HepG2 (cell line): Measurements from ENCODE around the gene RPTOR. TPM values are rescaled to one million over a fixed set of nuclear protein-coding genes. Genes with fewer than 3 reads are reported as not detected.

Experiments
- ATAC-seq: fragments of 200-7000 bp; cut with Tn5 transposase; 3 replicates; pipeline ENCODE4 v1.9.1; 2020; ENCODE audit warnings: mild to moderate bottlenecking, moderate library complexity
- BruUV-seq: library from RNA; stranded (reverse); fragments of 400-500 nt; replicated peaks from 2 replicates; lab custom pipeline; 2021; lab: Mats Ljungman, UMichigan
- CTCF ChIA-PET: fragments of 300-600 bp; formaldehyde crosslinking; extraction: SDS; loops from one replicate; lab custom pipeline; 2021; ENCODE audit warnings: low total read pairs, inconsistent platforms, low intra/inter-chr PET ratio; lab: Yijun Ruan, JAX
- POLR2A ChIA-PET: fragments of 350-600 bp; sonication (Branson Sonifier 250); formaldehyde crosslinking; loops from one replicate; lab custom pipeline; 2020; ENCODE audit warnings: antibody characterized with exemption, inconsistent platforms; lab: Yijun Ruan, JAX
- DNase-seq: peaks from one replicate; pipeline ENCODE4 v3.0.0-alpha.2; 2015; ENCODE audit warnings: low spot score
- FAIRE-seq: peaks from 3 replicates; lab custom pipeline; 2011; peaks lifted over from hg19 to GRCh38; lab: Jason Lieb, UNC
- H2AFZ ChIP-seq: one replicate; pipeline ENCODE4 v1.6.1; 2011; ENCODE audit warnings: low read length, inconsistent platforms
- H3K27ac ChIP-seq: fragments of 300-600 bp; 3 replicates; pipeline ENCODE4 v1.8.0; 2011; ENCODE audit warnings: mixed run types, mild to moderate bottlenecking, mixed read lengths, low read length, inconsistent platforms; ENCODE audit not compliant: insufficient read depth; ENCODE audit errors: extremely low read length
- H3K27me3 ChIP-seq, 2 experiments: fragments of 200-600 bp in 1 of 2; 2 replicates in 1 of 2; 3 replicates in 1 of 2; pipeline versions ENCODE4 v1.6.0 to v1.8.0; 2011; ENCODE audit warnings: low read length in 2 of 2, mild to moderate bottlenecking in 2 of 2, moderate library complexity in 2 of 2, inconsistent platforms in 1 of 2; ENCODE audit not compliant: insufficient read depth in 2 of 2, control insufficient read depth in 1 of 2
- H3K36me3 ChIP-seq, 2 experiments: fragments of 200-600 bp in 1 of 2; replicated peaks in 1 of 2; 2 replicates in 1 of 2; 3 replicates in 1 of 2; pipeline versions ENCODE4 v1.5.1 to v1.8.0; 2011; ENCODE audit warnings: low read length in 2 of 2, inconsistent platforms in 1 of 2; ENCODE audit not compliant: insufficient read depth in 2 of 2, control insufficient read depth in 1 of 2
- H3K4me1 ChIP-seq: 2 replicates; pipeline ENCODE4 v1.5.1; 2012; ENCODE audit warnings: low read length, inconsistent platforms; ENCODE audit not compliant: insufficient read depth
- H3K4me2 ChIP-seq: 2 replicates; pipeline ENCODE4 v1.6.0; 2011; ENCODE audit warnings: low read depth, low read length, inconsistent platforms
- H3K4me3 ChIP-seq, 3 experiments: fragments of 200-600 bp in 1 of 3; sonication (generic), shearing (Covaris generic) in 1 of 3; replicated peaks in 1 of 3; 2 replicates each; pipeline ENCODE4 v1.5.1; 2011 to 2016; ENCODE audit warnings: low read length in 3 of 3, inconsistent platforms in 2 of 3, low read depth in 2 of 3, mild to moderate bottlenecking in 2 of 3, control low read depth in 1 of 3, mixed read lengths in 1 of 3; ENCODE audit not compliant: insufficient read depth in 1 of 3
- H3K79me2 ChIP-seq: one replicate; pipeline ENCODE4 v1.6.1; 2011; ENCODE audit warnings: low read length, inconsistent platforms; ENCODE audit not compliant: insufficient read depth
- H3K9ac ChIP-seq: 2 replicates; pipeline ENCODE4 v1.6.0; 2011; ENCODE audit warnings: mild to moderate bottlenecking, low read depth, low read length, inconsistent platforms; ENCODE audit not compliant: insufficient read depth
- H3K9me3 ChIP-seq: 2 replicates; pipeline ENCODE4 v1.5.1; 2012; ENCODE audit warnings: mild to moderate bottlenecking, low read length
- H4K20me1 ChIP-seq: 2 replicates; pipeline ENCODE4 v1.6.0; 2011; ENCODE audit warnings: inconsistent platforms, mild to moderate bottlenecking, low read length, moderate library complexity; ENCODE audit not compliant: insufficient read depth
- AGO2 ChIP-seq: fragments of 200-400 bp; formaldehyde crosslinking; optimal IDR thresholded peaks from 2 replicates; pipeline ENCODE3; 2017; ENCODE audit warnings: mild to moderate bottlenecking, low read depth, low read length, moderate library complexity
- RBM22 ChIP-seq: fragments of 200-400 bp; formaldehyde crosslinking; optimal IDR thresholded peaks from 2 replicates; pipeline ENCODE3; 2017; ENCODE audit warnings: mild to moderate bottlenecking, low read length, moderate library complexity
- TBX2 ChIP-seq: sonication (generic); formaldehyde crosslinking; IDR thresholded peaks from 2 replicates; pipeline ENCODE4 v1.5.0; 2020; ENCODE audit warnings: missing genetic modification reagents, mild to moderate bottlenecking, borderline replicate concordance
- TOPORS ChIP-seq: sonication (generic); formaldehyde crosslinking; IDR thresholded peaks from 2 replicates; pipeline ENCODE4 v1.8.0; 2023; ENCODE audit warnings: mild to moderate bottlenecking, missing genetic modification reagents
- ZNF296 ChIP-seq: sonication (generic); formaldehyde crosslinking; conservative IDR thresholded peaks from 2 replicates; pipeline ENCODE4 v1.5.0; 2020; ENCODE audit warnings: mild to moderate bottlenecking, missing genetic modification reagents
- ZNF543 ChIP-seq: sonication (generic); formaldehyde crosslinking; IDR thresholded peaks from 2 replicates; pipeline ENCODE4 v1.4.0; 2020; ENCODE audit warnings: mild to moderate bottlenecking, missing genetic modification reagents
- WGBS: methylation state at CpG from one replicate; pipeline ENCODE4 v1.1.6; 2017; ENCODE audit warnings: low lambda C conversion rate; 5-methylcytosine and 5-hydroxymethylcytosine counted together
- in situ Hi-C: cut with HindIII; loops from 2 replicates; pipeline ENCODE4 v1.10.0; 2017; ENCODE audit warnings: low pct_unique_long_range_greater_than_20kb; ENCODE audit not compliant: extremely low pct_ligation_motif_present
- intact Hi-C: fragments of 100-400 bp; cut with micrococcal nuclease; formaldehyde crosslinking; loops from one replicate; pipeline ENCODE4 v1.10.0; 2022; ENCODE audit not compliant: unreplicated experiment
- polyA plus RNA-seq, 8 experiments: library from polyadenylated mRNA; depleted of rRNA in 3 of 8; stranded (reverse) in 7 of 8; unstranded in 1 of 8; fragments of >200 nt; fragmentation: Illumina TruSeq in 4 of 8; extraction: Trizol in 4 of 8; gene quantifications; 2 replicates each; pipeline versions ENCODE4 v1.2.1 to v1.2.3, GENCODE V29; 2011 to 2016; ENCODE audit warnings: low read depth in 4 of 8, missing spikeins in 1 of 8, mixed read lengths in 1 of 8; ENCODE audit not compliant: insufficient read depth in 1 of 8
- total RNA-seq, 5 experiments: library from RNA; depleted of rRNA; stranded (reverse); fragments of >200 nt; fragmentation: Illumina TruSeq; extraction: Trizol; gene quantifications; 2 replicates each; pipeline ENCODE4 v1.2.3, GENCODE V29; 2016; ENCODE audit warnings: low read depth in 1 of 5
- TF ChIP-seq, protein P1 (sequence below): sonication (generic); formaldehyde crosslinking; IDR thresholded peaks from 2 replicates; pipeline ENCODE4 v1.9.0; 2021; ENCODE audit warnings: mild to moderate bottlenecking, missing genetic modification reagents
- TF ChIP-seq, protein P2 (sequence below): sonication (generic); formaldehyde crosslinking; IDR thresholded peaks from 2 replicates; pipeline ENCODE4 v1.5.1; 2020; ENCODE audit warnings: missing genetic modification reagents, mild to moderate bottlenecking, borderline replicate concordance
- TF ChIP-seq, protein P3 (sequence below): sonication (generic); formaldehyde crosslinking; conservative IDR thresholded peaks from 2 replicates; pipeline ENCODE4 v1.8.1; 2023; ENCODE audit warnings: missing genetic modification reagents

The RPTOR gene
- total and polyA plus RNA-seq, 2 of the 13 experiments (the other 11 are each of a cell fraction or from before 2014, with no cell fraction given) = 6.6 to 25.3 TPM

DNA sequence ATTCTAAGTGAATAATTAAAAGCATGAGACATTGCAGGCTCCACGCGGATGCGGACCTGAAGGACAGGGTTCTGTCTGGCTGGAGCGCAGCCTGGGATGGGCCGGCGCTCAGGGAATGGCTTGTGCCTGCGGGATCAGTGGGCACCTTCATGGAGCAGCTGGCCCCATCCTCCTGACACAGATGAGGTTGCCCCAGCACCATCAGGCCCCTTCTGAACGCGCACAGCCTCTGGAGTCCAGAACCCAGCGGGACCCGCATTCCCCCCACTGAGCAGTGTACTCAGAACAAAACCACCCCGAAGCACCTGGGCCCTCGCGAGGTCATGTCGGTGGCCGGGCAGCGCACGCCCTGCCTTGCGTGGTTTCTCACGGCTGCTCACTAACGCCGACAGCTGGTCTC, 376.5 kb downstream of the RPTOR start (continued):
- TF ChIP-seq, protein P1, sequence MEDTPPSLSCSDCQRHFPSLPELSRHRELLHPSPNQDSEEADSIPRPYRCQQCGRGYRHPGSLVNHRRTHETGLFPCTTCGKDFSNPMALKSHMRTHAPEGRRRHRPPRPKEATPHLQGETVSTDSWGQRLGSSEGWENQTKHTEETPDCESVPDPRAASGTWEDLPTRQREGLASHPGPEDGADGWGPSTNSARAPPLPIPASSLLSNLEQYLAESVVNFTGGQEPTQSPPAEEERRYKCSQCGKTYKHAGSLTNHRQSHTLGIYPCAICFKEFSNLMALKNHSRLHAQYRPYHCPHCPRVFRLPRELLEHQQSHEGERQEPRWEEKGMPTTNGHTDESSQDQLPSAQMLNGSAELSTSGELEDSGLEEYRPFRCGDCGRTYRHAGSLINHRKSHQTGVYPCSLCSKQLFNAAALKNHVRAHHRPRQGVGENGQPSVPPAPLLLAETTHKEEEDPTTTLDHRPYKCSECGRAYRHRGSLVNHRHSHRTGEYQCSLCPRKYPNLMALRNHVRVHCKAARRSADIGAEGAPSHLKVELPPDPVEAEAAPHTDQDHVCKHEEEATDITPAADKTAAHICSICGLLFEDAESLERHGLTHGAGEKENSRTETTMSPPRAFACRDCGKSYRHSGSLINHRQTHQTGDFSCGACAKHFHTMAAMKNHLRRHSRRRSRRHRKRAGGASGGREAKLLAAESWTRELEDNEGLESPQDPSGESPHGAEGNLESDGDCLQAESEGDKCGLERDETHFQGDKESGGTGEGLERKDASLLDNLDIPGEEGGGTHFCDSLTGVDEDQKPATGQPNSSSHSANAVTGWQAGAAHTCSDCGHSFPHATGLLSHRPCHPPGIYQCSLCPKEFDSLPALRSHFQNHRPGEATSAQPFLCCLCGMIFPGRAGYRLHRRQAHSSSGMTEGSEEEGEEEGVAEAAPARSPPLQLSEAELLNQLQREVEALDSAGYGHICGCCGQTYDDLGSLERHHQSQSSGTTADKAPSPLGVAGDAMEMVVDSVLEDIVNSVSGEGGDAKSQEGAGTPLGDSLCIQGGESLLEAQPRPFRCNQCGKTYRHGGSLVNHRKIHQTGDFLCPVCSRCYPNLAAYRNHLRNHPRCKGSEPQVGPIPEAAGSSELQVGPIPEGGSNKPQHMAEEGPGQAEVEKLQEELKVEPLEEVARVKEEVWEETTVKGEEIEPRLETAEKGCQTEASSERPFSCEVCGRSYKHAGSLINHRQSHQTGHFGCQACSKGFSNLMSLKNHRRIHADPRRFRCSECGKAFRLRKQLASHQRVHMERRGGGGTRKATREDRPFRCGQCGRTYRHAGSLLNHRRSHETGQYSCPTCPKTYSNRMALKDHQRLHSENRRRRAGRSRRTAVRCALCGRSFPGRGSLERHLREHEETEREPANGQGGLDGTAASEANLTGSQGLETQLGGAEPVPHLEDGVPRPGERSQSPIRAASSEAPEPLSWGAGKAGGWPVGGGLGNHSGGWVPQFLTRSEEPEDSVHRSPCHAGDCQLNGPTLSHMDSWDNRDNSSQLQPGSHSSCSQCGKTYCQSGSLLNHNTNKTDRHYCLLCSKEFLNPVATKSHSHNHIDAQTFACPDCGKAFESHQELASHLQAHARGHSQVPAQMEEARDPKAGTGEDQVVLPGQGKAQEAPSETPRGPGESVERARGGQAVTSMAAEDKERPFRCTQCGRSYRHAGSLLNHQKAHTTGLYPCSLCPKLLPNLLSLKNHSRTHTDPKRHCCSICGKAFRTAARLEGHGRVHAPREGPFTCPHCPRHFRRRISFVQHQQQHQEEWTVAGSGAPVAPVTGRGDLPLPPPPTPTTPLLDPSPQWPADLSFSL (CRISPR knock-in tag) = no peak

DNA sequence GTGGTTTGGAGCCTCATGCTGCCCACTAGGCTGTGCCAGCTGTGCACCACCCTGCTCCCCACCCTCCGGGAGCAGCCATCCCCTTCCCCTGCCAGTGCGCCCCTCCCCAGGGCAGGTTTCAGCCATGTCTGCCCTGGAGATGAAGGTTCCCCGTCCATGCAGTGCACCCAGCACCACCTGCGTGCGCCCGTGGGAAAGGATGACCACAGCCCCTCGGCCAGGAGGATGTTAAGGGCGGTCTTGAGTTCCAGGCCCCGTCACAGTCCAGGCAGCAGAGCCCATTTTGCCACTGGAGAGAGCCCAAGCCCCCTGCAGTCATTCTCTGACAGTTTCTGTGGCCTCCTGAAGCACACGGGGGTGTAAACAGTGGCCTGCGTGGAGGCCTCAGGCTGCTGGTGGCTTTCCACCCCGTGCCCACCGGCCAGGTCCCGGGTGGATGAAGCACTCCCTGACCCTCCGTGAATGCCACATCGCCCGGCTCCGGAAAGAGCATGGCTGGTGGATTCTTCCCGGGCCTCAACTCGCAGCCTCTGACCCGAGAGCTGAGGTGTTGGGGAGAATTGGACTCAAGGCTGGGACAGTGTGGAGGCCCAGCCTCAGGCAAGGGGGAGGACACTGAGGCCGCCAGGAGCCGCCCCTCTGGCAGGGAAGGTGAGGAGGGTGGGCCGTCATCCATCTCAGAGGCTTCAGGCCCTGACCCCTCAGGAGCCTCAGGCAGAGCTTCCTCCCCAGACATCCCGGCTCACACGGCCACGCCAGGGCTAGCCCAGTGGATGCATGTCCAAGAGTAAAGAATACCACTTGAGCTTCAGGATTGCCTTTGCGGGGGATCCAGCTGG, 377.3 kb downstream of the RPTOR start:
- peaks cover 3% of the 10 kb centered on the region; the same call in 1 of the 2 replicates for H4K20me1 ChIP-seq
- ATAC-seq = no peak
- H3K79me2 ChIP-seq = no peaks in the 10 kb centered on the region
- no peaks in the 10 kb centered on the region for H3K27me3 ChIP-seq
- ChIA-PET POLR2A (no interaction called here), CTCF (no interaction called here)
- H2AFZ ChIP-seq = no peak overlapping the region
- intact Hi-C loops (no loop called here), in situ Hi-C loops (no loop called here)
- no peak for DNase-seq
- no TSS peak for BruUV-seq
- H3K27ac ChIP-seq = no peak overlapping the region
- peaks cover 10% of the 10 kb centered on the region for H3K4me1 ChIP-seq
- no peak overlapping the region for H3K9ac ChIP-seq
- no peak overlapping the region for H3K4me2 ChIP-seq
- peaks cover 35 to 55% of the 10 kb centered on the region in 2 experiments; a peak in 4 of 5 replicates for H3K36me3 ChIP-seq
- FAIRE-seq = no peak
- TF ChIP-seq, protein P2, sequence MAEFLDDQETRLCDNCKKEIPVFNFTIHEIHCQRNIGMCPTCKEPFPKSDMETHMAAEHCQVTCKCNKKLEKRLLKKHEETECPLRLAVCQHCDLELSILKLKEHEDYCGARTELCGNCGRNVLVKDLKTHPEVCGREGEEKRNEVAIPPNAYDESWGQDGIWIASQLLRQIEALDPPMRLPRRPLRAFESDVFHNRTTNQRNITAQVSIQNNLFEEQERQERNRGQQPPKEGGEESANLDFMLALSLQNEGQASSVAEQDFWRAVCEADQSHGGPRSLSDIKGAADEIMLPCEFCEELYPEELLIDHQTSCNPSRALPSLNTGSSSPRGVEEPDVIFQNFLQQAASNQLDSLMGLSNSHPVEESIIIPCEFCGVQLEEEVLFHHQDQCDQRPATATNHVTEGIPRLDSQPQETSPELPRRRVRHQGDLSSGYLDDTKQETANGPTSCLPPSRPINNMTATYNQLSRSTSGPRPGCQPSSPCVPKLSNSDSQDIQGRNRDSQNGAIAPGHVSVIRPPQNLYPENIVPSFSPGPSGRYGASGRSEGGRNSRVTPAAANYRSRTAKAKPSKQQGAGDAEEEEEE (CRISPR knock-in tag) = no peak
- TF ChIP-seq RBM22 = peak; percentile 82
- TF ChIP-seq ZNF296 (CRISPR knock-in tag) = no peak
- TF ChIP-seq, protein P3, sequence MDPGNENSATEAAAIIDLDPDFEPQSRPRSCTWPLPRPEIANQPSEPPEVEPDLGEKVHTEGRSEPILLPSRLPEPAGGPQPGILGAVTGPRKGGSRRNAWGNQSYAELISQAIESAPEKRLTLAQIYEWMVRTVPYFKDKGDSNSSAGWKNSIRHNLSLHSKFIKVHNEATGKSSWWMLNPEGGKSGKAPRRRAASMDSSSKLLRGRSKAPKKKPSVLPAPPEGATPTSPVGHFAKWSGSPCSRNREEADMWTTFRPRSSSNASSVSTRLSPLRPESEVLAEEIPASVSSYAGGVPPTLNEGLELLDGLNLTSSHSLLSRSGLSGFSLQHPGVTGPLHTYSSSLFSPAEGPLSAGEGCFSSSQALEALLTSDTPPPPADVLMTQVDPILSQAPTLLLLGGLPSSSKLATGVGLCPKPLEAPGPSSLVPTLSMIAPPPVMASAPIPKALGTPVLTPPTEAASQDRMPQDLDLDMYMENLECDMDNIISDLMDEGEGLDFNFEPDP (CRISPR knock-in tag) = no peak
- TF ChIP-seq TBX2 (CRISPR knock-in tag) = no peak
- TF ChIP-seq AGO2 = peak; percentile 45
- TF ChIP-seq ZNF543 (CRISPR knock-in tag) = no peak
- no peak for TF ChIP-seq TOPORS (CRISPR knock-in tag)
- TF ChIP-seq, all 625 proteins: peak for 2
- Histone ChIP-seq H3K9me3 (no peaks in the 10 kb centered on the region), H3K4me3 (no peak overlapping the region)
- 96% methylated on average over 18 of the region's 28 CpGs for WGBS
